GM12878 (cell line): ENCODE data around the gene HAPLN2. TPM values are rescaled to one million over a fixed set of nuclear protein-coding genes. Genes with fewer than 3 reads are reported as not detected.

Source experiments
- ATAC-seq: fragments of 200-7000 bp; cut with Tn5 transposase; 3 replicates; pipeline ENCODE4 v1.9.1; 2020; ENCODE audit warnings: mild to moderate bottlenecking, moderate library complexity
- BruUV-seq: library from RNA; stranded (reverse); fragments of 400-500 nt; replicated peaks from 2 replicates; lab custom pipeline; 2021; lab: Mats Ljungman, UMichigan
- CTCF ChIA-PET: fragments of 300-600 bp; sonication (Branson Sonifier 250); formaldehyde crosslinking; extraction: SDS; loops from one replicate; lab custom pipeline; 2021; ENCODE audit warnings: inconsistent platforms; lab: Yijun Ruan, JAX
- POLR2A ChIA-PET: fragments of 350-600 bp; formaldehyde crosslinking; extraction: SDS; loops from one replicate; lab custom pipeline; 2021; ENCODE audit warnings: inconsistent platforms; lab: Charles Lee
- RAD21 ChIA-PET: fragments of 300-600 bp; sonication (Branson Sonifier 250); formaldehyde crosslinking; loops from one replicate; lab custom pipeline; 2023; ENCODE audit warnings: antibody characterized with exemption; ENCODE audit not compliant: unreplicated experiment; lab: Charles Lee
- SMC1A ChIA-PET: fragments of 300-600 bp; sonication (Branson Sonifier 250); formaldehyde crosslinking; loops from one replicate; lab custom pipeline; 2023; ENCODE audit not compliant: unreplicated experiment, uncharacterized antibody; lab: Charles Lee
- DNase-seq: peaks from one replicate; pipeline ENCODE4 v3.0.0-alpha.2; 2011; ENCODE audit warnings: low read depth, low spot score
- FAIRE-seq: peaks from 3 replicates; lab custom pipeline; 2011; peaks lifted over from hg19 to GRCh38; lab: Jason Lieb, UNC
- H2AFZ ChIP-seq: 2 replicates; pipeline ENCODE4 v1.6.0; 2011; ENCODE audit warnings: low read depth, low read length, control low read depth; ENCODE audit not compliant: control insufficient read depth
- H3K27ac ChIP-seq: 2 replicates; pipeline ENCODE4 v1.5.1; 2011; ENCODE audit warnings: control low read depth; ENCODE audit not compliant: control insufficient read depth, insufficient read depth
- H3K27me3 ChIP-seq, 2 experiments: replicated peaks in 1 of 2; 2 replicates each; pipeline versions ENCODE4 v1.6.0 to v1.6.1; 2011; ENCODE audit warnings: low read length in 1 of 2; ENCODE audit not compliant: control insufficient read depth in 2 of 2, insufficient read depth in 2 of 2
- H3K36me3 ChIP-seq, 2 experiments: 2 replicates each; pipeline ENCODE4 v1.5.1; 2011; ENCODE audit warnings: low read length in 1 of 2; ENCODE audit not compliant: control insufficient read depth in 2 of 2, insufficient read depth in 2 of 2
- H3K4me1 ChIP-seq: 2 replicates; pipeline ENCODE4 v1.6.1; 2011; ENCODE audit warnings: mild to moderate bottlenecking, low read length, moderate library complexity, mixed read lengths; ENCODE audit not compliant: control insufficient read depth, insufficient read depth
- H3K4me2 ChIP-seq: 2 replicates; pipeline ENCODE4 v1.6.0; 2011; ENCODE audit warnings: control low read depth; ENCODE audit not compliant: control insufficient read depth, insufficient read depth
- H3K4me3 ChIP-seq: fragments of 200-600 bp; sonication (generic); 2 replicates; pipeline ENCODE4 v1.5.1; 2016
- H3K79me2 ChIP-seq: 2 replicates; pipeline ENCODE4 v1.6.0; 2011; ENCODE audit warnings: low read length; ENCODE audit not compliant: control insufficient read depth, insufficient read depth
- H3K9ac ChIP-seq: 2 replicates; pipeline ENCODE4 v1.8.0; 2011; ENCODE audit warnings: low read length, control low read depth, mixed read lengths; ENCODE audit not compliant: control insufficient read depth, insufficient read depth
- H3K9me3 ChIP-seq: replicated peaks from 3 replicates; pipeline ENCODE4 v1.5.1; 2011; ENCODE audit warnings: mild to moderate bottlenecking, low read length; ENCODE audit not compliant: control insufficient read depth, insufficient read depth
- H4K20me1 ChIP-seq: 2 replicates; pipeline ENCODE4 v1.6.0; 2011; ENCODE audit not compliant: control insufficient read depth, insufficient read depth
- FOXM1 ChIP-seq: IDR thresholded peaks from 2 replicates; pipeline ENCODE4 v1.6.1; 2012; ENCODE audit warnings: low read depth, mild to moderate bottlenecking, inconsistent platforms, low read length, moderate library complexity
- NKRF ChIP-seq: fragments of 450-650 bp; conservative IDR thresholded peaks from 2 replicates; pipeline ENCODE4 v1.6.1; 2017; ENCODE audit warnings: mild to moderate bottlenecking, moderate library complexity
- RBBP5 ChIP-seq: fragments of 200-600 bp; sonication (generic); conservative IDR thresholded peaks from 2 replicates; pipeline ENCODE4 v1.6.1; 2016
- SIN3A ChIP-seq: IDR thresholded peaks from 2 replicates; pipeline ENCODE4 v1.6.1; 2012; ENCODE audit warnings: low read depth, low read length, improper control_type of control experiment
- WRNIP1 ChIP-seq: IDR thresholded peaks from 2 replicates; pipeline ENCODE4 v1.6.1; 2011; ENCODE audit warnings: low read depth, low read length, improper control_type of control experiment, borderline replicate concordance
- ZNF274 ChIP-seq: IDR thresholded peaks from one replicate; pipeline ENCODE4 v1.8.0; 2011; ENCODE audit not compliant: insufficient read length, insufficient read depth
- WGBS: methylation state at CpG from one replicate; pipeline ENCODE4 v1.1.6; 2016; ENCODE audit warnings: low lambda C conversion rate; ENCODE audit not compliant: insufficient replicate concordance, insufficient coverage; ENCODE audit errors: missing lambda C conversion rate; 5-methylcytosine and 5-hydroxymethylcytosine counted together
- in situ Hi-C: fragments of 300-500 bp; cut with MboI; formaldehyde crosslinking; loops from 9 replicates; pipeline ENCODE4 v1.14.3; 2018; ENCODE audit warnings: mixed read lengths
- intact Hi-C: fragments of 100-400 bp; cut with micrococcal nuclease; formaldehyde crosslinking; loops from one replicate; pipeline ENCODE4 v1.14.2; 2022; ENCODE audit not compliant: unreplicated experiment
- polyA plus RNA-seq, 11 experiments: library from polyadenylated mRNA; depleted of rRNA in 4 of 11; unstranded in 6 of 11; stranded (reverse) in 5 of 11; fragments of >200 nt; fragmentation: Nextera tagmentation in 4 of 11; fragmentation: Illumina TruSeq in 1 of 11; extraction: Ambion mirVana in 4 of 11; extraction: Trizol in 1 of 11; gene quantifications; 1 replicate in 1 of 11; 2 replicates in 10 of 11; pipeline versions ENCODE4 v1.2.1 to v1.2.3, GENCODE V29; 2011 to 2016; ENCODE audit warnings: inconsistent platforms in 2 of 11, missing spikeins in 2 of 11, low read depth in 1 of 11
- total RNA-seq, 4 experiments: library from RNA; depleted of rRNA in 3 of 4; stranded (reverse); fragments of >200 nt in 3 of 4; fragmentation: Illumina TruSeq in 1 of 4; extraction: Trizol in 1 of 4; gene quantifications; 2 replicates each; pipeline versions ENCODE4 v1.2.1 to v1.2.3, GENCODE V29; 2013 to 2021
- TF ChIP-seq, protein P1 (sequence below): fragments of 450-650 bp; IDR thresholded peaks from 2 replicates; pipeline ENCODE4 v1.6.1; 2018; ENCODE audit warnings: borderline replicate concordance, mild to moderate bottlenecking; ENCODE audit not compliant: partially characterized antibody

HAPLN2 gene
- total and polyA plus RNA-seq, 10 of the 15 experiments (the other 5 are each of a cell fraction or from before 2014, with no cell fraction given): 0.15 to 0.24 TPM; not detected in 8

GRCh38 chr1:156591181-156591431 lies 28.1 kb upstream of the HAPLN2 start:
- RAD21 ChIA-PET: interaction anchor here (0.6 to 2.2 kb wide), 14 partner anchors 9 to 205 kb away, joined by 3 to 18 read pairs (median 6); partner anchors contain the start of genes GPATCH4 and NES
- peaks cover 14 to 15% of the 10 kb centered on the region in 2 experiments; a peak in 3 of 4 replicates for H3K36me3 ChIP-seq
- H3K9ac ChIP-seq: peak overlapping the region; percentile 79
- peak overlapping the region; percentile 99 for H3K4me2 ChIP-seq
- POLR2A ChIA-PET: interaction anchor here (0.9 to 3.1 kb wide), 12 partner anchors 10 to 308 kb away, joined by 3 to 39 read pairs (median 5); partner anchors contain the start of genes GPATCH4, ISG20L2, MEF2D and METTL25B
- TF ChIP-seq NKRF: no peak
- TF ChIP-seq WRNIP1: no peak
- no peak for TF ChIP-seq RBBP5
- no peak for TF ChIP-seq FOXM1
- TF ChIP-seq, protein P1, sequence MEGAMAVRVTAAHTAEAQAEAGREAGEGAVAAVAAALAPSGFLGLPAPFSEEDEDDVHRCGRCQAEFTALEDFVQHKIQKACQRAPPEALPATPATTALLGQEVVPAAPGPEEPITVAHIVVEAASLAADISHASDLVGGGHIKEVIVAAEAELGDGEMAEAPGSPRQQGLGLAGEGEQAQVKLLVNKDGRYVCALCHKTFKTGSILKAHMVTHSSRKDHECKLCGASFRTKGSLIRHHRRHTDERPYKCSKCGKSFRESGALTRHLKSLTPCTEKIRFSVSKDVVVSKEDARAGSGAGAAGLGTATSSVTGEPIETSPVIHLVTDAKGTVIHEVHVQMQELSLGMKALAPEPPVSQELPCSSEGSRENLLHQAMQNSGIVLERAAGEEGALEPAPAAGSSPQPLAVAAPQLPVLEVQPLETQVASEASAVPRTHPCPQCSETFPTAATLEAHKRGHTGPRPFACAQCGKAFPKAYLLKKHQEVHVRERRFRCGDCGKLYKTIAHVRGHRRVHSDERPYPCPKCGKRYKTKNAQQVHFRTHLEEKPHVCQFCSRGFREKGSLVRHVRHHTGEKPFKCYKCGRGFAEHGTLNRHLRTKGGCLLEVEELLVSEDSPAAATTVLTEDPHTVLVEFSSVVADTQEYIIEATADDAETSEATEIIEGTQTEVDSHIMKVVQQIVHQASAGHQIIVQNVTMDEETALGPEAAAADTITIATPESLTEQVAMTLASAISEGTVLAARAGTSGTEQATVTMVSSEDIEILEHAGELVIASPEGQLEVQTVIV: no peak
- TF ChIP-seq SIN3A: no peak
- TF ChIP-seq ZNF274: no peak
- BruUV-seq: no TSS peak
- DNase-seq: no peak
- 15% methylated on average over 6 of the region's 6 CpGs for WGBS
- H3K4me1 ChIP-seq: peaks cover 5% of the 10 kb centered on the region
- intact Hi-C loops: no loop called here
- H4K20me1 ChIP-seq: no peaks in the 10 kb centered on the region
- SMC1A ChIA-PET: interaction anchor here (0.7 to 5.9 kb wide), 19 partner anchors 11 to 270 kb away, joined by 3 to 47 read pairs (median 4); partner anchors contain the start of genes GPATCH4, MEF2D and TTC24
- in situ Hi-C loops: no loop called here
- H3K27me3 ChIP-seq: no peaks in the 10 kb centered on the region
- peak overlapping the region; percentile 89 for H3K4me3 ChIP-seq
- ATAC-seq: peak; percentile 49
- H3K79me2 ChIP-seq: peaks cover 9% of the 10 kb centered on the region
- no peaks in the 10 kb centered on the region for H3K9me3 ChIP-seq
- peak overlapping the region; percentile 97 for H2AFZ ChIP-seq
- FAIRE-seq: no peak
- CTCF ChIA-PET: interaction anchor here (0.7 to 4.6 kb wide), 22 partner anchors 9 to 208 kb away, joined by 3 to 49 read pairs (median 5); partner anchors contain the start of genes GPATCH4, ISG20L2 and METTL25B
- peak overlapping the region; percentile 86 for H3K27ac ChIP-seq
